HG03175 (cell line): ENCODE results near the gene SLC17A7.
"Not testable (repeated sequence)": the region's sequence is repeated elsewhere in the genome, so short reads cannot be mapped to it uniquely, and the experiment has no call there.

Experiments
- ATAC-seq: cut with Tn5 transposase; IDR thresholded peaks from one replicate; pipeline ENCODE4 v1.9.1; 2021; ENCODE audit warnings: mild to moderate bottlenecking, moderate library complexity; ENCODE audit not compliant: unreplicated experiment

Gene SLC17A7

DNA sequence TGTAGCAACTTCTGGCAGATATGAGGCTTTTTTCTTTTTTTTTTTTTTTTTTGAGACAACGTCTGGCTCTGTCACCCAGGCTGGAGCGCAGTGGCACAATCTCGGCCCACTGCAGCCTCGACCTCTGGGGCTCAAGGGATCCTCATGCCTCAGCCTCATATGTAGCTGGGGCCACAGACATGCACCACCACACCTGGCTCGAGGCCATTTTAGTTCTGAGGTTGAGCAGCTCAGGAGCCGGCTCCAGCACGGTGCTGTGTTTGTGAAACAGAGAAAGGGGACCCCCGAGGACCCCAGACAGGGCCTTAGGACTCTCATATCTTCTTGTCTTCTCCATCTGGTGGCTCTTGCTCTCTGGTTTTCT, 29.3 kb upstream of the SLC17A7 start:
- no peak for ATAC-seq

DNA sequence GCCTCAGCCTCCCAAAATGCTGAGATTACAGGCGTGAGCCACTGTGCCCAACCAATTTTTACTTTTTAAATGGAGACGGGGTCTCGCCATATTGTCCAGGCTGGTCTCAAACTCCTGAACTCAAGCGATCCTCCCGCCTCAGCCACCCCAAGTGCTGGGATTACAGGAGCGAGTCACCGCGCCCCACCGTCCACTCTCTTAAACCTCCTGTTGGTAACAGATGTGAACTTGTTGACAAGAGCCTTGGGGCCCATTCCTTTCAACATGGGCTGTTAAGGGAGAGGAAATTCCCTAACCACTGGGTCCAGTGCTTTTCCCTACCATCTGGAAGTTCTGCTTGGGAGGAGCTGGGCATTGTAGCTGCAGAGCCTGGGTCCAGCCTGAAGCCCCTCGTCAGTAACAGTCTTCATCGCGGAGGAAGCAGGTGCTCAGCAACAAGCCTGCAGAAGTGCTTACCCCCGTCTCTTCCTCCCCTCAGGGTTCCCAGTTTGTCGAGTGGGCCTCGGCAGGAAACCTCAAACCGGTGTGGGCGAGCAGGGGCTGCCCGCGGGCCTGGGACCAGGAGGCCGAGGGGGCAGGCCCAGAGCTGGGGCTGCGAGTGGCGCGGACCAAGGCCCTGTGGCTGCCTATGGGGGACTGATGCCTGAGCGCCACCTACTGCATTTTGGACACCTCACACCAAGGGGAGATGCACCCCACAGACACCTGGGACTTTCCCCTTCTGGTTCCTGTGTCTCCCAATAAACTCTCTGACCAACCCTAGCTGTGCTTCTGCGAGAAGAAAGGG, 28.7 kb upstream of the SLC17A7 start:
- peak; percentile 40 for ATAC-seq

DNA sequence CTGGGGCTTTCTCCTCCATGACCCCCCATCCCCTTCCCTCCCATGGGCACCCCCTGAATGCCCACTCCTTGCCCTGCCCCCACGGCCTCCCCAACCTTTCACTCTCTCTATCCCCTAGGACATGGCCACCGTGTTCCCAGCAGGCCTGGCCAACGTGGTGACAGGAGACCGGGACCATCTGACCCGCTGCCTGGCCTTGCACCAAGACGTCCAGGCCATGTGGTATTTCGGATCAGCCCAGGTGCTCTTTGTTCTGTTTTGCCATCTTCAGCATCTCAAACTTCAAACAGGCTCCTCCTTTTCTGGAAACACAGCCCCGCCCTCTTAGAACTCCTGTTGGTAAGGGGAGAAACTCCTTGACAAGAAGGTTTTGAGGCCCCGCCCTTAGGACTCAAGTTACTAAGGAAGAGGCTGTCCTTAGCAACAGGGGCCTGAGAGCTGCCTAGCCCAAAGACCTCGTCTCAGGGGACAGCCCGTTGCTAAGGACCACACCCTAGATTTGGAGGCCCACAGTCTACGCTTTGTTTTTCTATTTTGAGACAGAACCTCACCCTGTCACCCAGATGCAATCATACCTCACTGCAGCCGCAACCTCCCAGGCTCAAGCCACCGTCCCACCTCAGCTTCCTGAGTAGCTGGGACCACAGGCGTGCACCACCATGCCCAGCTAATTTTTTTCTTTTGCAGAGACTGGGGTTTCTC, 27.6 kb upstream of the SLC17A7 start:
- peak; percentile 71 for ATAC-seq

DNA sequence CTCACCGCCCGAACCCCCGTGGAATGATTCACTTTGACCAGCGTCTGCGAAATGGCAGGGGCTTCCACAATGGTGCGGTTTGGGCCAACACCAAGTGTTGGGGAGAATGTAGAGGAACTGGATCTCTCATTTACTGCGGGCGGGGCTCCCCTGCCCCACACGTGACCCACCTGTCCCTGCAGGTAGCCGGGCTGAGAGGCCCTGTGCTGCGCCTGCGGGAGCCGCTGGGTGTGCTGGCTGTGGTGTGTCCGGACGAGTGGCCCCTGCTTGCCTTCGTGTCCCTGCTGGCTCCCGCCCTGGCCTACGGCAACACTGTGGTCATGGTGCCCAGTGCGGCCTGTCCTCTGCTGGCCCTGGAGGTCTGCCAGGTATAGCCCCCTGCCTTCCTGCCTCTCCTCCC, 26.9 kb upstream of the SLC17A7 start:
- no peak for ATAC-seq

DNA sequence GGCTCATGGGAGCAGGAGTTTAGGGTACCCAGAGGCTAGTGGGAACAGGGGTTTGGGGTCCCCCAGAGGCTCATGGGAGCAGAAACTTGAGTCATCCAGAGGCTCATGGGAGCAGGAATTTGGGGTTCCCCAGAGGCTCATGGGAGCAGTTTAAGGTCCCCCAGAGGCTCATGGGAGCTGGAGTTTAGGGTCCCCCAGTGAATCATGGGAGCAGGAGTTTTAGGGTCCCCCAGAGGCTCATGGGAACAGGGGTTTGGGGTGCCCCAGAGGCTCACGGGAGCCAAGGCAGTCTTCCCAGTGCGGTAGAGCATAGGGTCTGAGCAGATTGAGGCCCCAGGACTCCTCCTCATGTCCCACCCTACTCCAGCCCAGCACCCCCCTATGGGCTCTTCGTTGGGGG, 24.0 kb upstream of the SLC17A7 start:
- no peak for ATAC-seq

DNA sequence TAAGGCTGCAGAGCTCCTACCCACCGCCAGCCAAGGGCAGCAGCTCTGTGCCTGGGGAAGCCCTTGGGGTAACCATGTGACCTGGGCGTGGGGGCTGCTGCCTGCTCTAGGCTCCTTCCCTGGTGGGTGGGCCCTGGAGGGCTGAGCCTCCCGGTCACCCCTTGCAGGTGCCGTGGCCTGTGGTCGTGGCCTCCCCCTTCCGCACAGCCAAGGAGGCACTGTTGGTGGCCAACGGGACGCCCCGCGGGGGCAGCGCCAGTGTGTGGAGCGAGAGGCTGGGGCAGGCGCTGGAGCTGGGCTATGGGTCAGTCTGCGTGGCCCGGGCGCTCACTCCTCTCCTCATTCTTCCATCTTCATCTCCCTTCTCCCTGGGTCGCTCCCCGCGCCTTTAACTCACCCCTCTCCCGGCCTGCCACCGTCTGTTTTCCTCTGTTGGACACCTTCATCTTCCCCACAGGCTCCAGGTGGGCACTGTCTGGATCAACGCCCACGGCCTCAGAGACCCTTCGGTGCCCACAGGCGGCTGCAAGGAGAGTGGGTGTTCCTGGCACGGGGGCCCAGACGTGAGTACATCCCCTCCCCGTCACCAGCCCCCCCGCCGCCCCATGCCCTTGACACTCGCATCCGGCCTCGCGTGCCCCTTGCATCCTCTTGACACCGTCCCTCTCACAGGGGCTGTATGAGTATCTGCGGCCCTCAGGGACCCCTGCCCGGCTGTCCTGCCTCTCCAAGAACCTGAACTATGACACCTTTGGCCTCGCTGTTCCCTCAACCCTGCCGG, 22.8 kb upstream of the SLC17A7 start:
- no peak for ATAC-seq

DNA sequence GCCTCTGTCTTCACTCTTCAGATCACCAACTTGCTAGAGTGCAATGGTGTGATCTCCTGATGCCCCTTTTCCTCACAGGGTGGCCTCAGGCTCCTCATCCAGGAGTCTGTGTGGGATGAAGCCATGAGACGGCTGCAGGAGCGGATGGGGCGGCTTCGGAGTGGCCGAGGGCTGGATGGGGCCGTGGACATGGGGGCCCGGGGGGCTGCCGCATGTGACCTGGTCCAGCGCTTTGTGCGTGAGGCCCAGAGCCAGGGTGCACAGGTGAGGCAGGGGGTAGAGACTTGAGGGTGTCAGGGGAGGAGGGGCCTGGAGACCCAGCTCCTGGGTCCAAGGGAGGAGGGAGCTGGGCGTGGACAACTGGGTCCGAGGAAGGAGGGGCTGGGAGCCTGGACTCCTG, 21.2 kb upstream of the SLC17A7 start:
- ATAC-seq, result no peak

DNA sequence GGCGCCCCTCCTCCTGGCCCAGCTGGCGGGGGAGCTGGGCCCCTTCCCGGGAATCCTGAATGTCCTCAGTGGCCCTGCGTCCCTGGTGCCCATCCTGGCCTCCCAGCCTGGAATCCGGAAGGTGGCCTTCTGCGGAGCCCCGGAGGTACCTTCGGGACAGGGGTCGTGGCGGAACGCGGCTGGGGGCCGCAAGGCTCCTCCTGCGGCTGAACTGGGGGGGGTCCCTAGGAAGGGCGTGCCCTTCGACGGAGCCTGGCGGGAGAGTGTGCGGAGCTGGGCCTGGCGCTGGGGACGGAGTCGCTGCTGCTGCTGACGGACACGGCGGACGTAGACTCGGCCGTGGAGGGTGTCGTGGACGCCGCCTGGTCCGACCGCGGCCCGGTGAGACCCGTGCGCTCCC, 20.3 kb upstream of the SLC17A7 start:
- no peak for ATAC-seq

DNA sequence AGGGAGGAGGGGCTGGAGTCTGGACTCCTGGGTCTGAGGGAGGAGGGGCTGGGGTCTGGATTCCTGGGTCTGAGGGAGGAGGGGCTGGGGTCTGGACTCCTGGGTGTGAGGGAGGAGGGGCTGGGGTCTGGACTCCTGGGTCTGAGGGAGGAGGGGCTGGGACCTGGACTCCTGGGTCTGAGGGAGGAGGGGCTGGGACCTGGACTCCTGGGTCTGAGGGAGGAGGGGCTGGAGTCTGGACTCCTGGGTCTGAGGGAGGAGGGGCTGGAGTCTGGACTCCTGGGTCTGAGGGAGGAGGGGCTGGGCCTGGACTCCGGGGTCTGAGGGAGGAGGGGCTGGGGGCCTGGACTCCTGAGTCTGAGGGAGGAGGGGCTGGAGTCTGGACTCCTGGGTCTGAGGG, 19.8 kb upstream of the SLC17A7 start:
- not testable (repeated sequence) for ATAC-seq

DNA sequence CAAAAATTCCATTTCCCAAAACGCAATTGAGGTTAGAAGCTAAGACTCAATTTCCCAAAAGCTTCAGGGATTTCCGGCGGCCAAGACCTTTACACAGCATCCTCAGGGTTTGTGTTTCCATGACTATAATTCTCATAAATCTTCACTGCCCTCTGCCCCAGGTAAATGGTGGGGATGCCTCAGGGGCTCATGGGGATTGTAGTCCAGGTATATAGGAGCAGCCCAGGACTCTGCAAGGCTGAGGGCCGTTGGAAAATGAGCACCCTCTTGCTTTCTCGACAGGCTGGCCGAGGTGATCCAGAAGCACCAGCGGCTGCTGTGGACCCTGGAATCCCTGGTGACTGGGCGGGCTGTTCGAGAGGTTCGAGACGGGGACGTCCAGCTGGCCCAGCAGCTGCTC, 18.1 kb upstream of the SLC17A7 start:
- ATAC-seq, result no peak

DNA sequence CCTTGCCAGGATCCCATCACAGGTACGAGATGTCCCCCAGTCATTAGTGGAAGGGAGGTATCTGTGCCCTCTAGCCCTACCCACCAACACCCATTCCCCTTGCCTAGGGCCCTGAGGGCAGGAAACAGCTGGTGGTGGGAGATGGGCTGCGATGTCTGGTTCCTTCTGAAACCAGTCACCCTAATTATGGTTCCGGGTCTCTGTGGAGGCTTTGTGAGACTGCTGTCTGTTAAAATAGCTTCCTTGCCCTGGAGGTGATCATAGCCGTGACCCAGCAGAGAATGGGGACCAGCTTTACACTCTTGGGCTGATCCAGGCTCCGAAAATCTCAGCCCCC, 17.2 kb upstream of the SLC17A7 start:
- ATAC-seq, result no peak

DNA sequence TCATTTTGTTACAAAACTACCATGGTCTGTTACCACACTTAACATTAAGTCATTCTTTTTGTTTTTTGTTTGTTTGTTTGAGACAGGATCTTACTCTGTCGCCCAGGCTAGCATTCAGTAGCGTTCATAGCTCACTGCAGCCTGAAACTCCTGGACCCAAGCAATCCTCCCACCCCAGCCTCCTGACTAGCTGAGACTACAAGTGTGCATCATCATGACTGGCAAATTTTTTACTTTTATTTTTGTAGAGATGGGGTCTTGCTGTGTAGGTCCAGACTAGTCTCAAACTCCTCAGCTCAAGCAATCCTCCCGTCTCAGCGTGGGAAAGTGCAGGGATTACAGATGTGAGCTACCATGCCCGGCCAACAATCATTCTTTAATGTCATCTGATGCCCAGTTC, 15.0 kb upstream of the SLC17A7 start:
- ATAC-seq, result no peak

DNA sequence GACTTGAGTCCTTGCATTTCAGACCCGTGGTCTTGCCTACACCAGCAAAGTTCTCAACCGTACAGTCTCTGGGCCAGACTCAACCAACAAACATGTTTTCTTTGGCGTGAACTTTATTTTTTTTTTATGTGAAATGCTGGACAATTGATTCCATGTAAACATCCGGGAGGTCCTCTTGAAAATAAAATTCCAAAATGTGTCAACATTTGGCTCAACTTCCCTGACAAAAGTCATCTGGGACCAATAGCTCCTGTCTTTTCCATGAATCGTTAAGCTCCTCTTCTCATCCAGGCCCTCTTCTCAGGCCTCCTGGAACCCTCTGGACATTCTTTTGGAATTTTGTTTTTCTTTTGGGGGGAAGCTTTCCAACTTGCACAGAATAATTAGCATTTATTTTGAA, 14.4 kb upstream of the SLC17A7 start:
- no peak for ATAC-seq

DNA sequence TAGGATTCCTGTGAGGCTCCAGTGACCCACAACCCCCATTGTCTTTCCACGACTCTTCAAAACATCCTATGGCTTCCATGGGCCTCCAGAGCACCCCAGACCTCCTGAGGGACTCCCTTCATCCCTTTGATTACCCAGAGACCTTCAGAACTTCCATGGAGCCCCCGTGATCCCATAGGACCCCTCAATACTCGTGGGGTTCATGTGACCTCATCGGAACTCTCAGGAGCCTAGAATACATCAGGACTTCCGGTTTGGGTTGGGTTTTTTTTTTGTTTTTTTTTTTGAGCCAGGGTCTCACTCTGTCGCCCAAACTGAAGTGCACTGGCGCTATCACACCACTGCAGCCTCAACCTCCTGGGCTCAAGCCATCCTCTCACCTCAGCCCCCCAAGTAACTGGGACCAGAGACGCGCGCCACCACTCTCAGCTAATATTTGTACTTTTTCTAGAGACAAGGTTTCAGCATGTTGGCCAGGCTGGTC, 12.5 kb upstream of the SLC17A7 start:
- no peak for ATAC-seq

DNA sequence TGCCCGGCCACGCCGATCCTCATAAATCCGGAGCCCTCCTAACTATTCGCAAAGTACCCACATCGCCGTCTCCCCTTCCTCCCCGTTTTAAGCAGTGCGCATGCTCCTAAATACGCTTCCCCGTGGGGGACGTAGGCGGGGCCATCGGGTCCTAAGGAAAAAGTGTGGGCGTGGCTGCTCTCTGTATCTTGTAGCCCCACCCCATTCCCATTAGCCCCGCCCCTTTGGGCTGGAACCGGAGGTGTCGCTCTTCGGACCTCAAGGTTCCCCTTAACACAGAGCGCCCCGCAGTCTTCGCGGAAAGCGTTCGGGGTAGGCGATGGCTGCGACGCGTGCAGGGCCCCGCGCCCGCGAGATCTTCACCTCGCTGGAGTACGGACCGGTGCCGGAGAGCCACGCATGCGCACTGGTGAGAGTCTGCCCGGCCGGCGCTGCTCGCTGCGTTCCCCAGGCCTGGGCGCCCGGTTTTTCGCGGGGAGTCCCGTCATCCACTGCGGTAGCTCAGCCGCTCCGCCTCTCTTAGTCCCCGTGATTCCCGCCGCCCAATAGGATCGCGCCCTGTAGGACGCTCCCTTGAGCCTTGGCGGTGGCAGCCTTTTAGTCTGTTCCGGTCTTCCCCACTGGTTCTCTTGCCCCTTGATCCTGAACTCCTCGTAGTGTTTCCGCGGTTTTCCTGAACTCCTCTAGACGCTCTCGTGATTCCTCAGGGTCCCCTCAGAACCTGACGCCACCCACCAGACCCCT, 11.9 kb upstream of the SLC17A7 start, which contains the start of gene ALDH16A1:
Gene ALDH16A1, plus strand, starts transcription at position 213 of the 744 bp plus-strand sequence. Its CDS starts 107 bp downstream, at position 320.
- ATAC-seq, result peak; percentile 79

DNA sequence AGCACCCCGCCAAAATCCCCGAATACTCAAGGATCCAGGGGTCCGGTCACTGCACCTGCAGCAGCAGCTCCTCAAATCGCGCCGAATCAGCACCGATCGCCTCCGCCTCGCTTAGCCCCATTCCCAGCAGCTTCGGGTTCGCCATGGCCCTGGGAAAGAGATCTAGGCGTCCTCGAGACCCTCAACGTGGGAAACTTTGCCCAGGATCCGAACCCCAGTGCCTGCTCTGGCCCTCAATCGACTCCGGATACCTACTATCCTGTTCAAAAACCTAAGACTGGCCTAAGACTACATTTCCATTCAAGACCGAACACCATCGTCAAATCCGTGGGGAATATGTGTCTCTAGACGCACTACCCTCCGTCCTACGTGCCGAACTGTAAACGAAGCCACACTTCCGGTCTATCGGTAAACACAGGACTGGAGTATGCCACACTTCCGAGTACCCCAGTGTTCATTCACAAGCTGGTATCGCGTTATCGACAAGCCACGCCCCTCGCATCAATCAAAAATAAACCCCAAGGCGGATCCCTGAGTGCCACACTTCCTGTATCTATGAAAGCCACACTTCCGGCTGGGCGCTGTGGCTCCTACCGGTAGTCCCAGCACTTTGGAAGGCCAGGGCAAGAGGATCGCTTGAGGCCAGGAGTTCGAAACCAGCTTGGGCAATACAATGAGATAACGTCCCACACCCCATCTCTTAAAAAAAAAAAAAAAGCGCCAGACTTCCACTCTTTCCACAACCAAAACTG, 10.3 kb upstream of the SLC17A7 start, which contains the start of gene PIH1D1:
Gene PIH1D1, minus strand, starts transcription at position 385 of the 752 bp plus-strand sequence. Its CDS starts 240 bp downstream, at position 145.
- peak; percentile 58 for ATAC-seq

DNA sequence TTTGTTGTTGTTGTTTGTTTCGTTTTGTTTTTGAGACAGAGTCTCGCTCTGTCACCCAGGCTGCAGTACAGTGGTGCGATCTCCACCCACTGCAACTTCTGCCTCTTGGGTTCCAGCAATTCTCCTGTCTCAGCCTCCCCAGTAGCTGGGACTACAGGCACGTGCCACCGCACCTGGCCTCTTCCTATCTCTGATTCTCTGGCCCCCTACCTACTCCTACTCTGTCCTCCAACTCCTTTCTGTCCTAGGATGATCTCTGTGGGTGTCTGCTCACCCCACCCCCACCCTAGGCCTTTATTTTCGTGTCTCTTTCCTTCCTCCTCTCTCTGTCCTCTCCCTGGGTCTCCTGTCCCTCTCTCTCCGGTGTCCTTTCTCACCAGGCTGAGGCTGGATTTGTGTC, 9.1 kb upstream of the SLC17A7 start:
- ATAC-seq, result no peak

DNA sequence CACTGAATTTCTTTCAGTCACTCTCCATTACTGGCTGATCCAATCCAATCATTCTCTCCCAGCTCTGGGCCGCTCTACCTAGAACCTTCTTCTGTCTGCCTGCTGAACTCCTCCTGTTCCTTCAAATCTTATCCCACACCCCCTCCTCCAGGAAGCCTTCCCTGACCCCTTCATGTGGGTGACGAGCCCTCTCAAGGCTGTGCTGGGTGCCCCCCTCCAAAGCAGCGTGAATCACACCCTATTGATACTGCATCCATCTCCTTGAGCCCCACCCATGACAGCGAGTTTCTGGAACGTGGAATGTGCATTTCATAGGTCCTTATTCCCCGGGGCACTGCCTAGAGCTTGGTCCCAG, 7.1 kb upstream of the SLC17A7 start:
- ATAC-seq, result no peak

DNA sequence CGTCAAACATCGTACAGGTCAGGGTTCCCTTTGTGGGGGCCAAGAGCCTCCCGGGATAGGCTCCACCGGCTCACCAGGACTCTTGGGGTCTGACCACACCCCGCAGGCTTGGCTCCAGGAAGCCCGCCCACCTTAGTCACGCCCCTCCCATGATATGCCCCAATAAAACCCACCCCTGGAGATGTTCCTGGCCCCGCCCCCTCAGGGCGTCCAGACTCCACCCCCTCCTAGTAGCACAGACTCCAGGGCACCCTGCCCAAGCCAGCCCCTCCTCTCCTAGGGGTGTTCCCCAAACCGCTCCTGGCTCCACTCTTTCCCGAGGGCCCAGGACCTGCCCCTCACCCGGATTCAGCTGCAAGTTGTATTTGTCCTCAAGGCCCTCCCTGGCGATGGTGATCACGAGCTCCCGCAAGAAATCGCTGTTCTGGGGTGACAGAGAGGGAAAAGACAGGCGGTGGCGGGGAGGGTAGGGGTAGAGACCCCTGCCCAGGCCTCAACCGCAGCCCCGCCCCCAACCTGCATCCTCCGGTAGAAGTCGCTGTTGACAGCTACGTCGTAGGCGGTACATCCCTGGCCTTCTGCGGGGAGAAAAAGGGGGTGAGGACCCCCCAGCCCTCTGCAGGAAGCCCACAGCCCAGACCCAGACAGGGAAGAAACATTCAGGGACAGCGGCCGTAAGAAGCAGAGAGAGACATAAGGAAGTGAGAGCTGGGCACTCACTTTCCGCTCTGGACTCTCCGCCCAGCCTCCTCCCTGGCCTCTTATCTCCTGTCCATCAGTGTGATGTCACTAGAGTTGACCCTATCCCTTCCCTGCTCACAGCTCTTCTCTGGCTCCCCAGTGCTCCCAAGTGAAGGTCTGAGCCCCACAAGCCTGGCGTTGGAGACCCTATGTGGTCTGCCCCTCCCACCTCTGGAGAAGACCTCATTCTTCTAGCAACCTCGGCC, 6.4 kb upstream of the SLC17A7 start:
- ATAC-seq, result no peak
